ENCODE results near the gene WDR82. TPM values are rescaled to one million over a fixed set of nuclear protein-coding genes. Genes with fewer than 3 reads are reported as not detected.

The WDR82 gene
- total RNA-seq, 2 experiments from 2014 or later = 134 to 140 TPM

GRCh38 chr3:52216585-52217408, 61.7 kb downstream of the WDR82 start:
- POLR2A ChIA-PET = interaction anchor here (0.7 to 2.0 kb wide), 11 partner anchors 8 to 274 kb away, joined by 3 to 8 read pairs (median 5); partner anchors contain the start of genes ALAS1, PARP3, POC1A and RRP9
- peak overlapping the region; percentile 87 for H3K4me3 Mint-ChIP-seq
- H3K4me1 Mint-ChIP-seq = peaks cover 43% of the 10 kb centered on the region
- H3K36me3 Mint-ChIP-seq = peaks cover 36% of the 10 kb centered on the region
- ATAC-seq (ENCODE audit: low read depth) = peak; percentile 25
- peak overlapping the region; percentile 93 for H3K27ac Mint-ChIP-seq
- peak; percentile 41 for DNase-seq
- H3K9me3 Mint-ChIP-seq = no peaks in the 10 kb centered on the region
- H3K27me3 Mint-ChIP-seq = no peaks in the 10 kb centered on the region

- no peak for DNase-seq
- H3K27ac Mint-ChIP-seq = peak overlapping the region; percentile 72
- no peaks in the 10 kb centered on the region for H3K9me3 Mint-ChIP-seq
- H3K36me3 Mint-ChIP-seq = peaks cover 40% of the 10 kb centered on the region
- peaks cover 36% of the 10 kb centered on the region for H3K4me1 Mint-ChIP-seq
- POLR2A ChIA-PET = interaction anchor here (0.6 kb wide), 1 partner anchor 50 kb away, joined by 3 read pairs; no protein-coding TSS in a partner anchor
- no peak for ATAC-seq (ENCODE audit: low read depth)
- no peaks in the 10 kb centered on the region for H3K27me3 Mint-ChIP-seq
- H3K4me3 Mint-ChIP-seq = no peak overlapping the region
Measured at GRCh38 chr3:52215351-52215750, 63.1 kb downstream of the WDR82 start.

- Mint-ChIP-seq H3K4me1 (peaks cover 32% of the 10 kb centered on the region), H3K36me3 (peaks cover 49% of the 10 kb centered on the region), H3K4me3 (no peak overlapping the region), H3K27me3 (no peaks in the 10 kb centered on the region), H3K27ac (no peak overlapping the region), H3K9me3 (no peaks in the 10 kb centered on the region)
- DNase-seq (no peak), ATAC-seq (ENCODE audit: low read depth) (no peak)
- POLR2A ChIA-PET = no interaction called here
Measured at GRCh38 chr3:52213901-52214300, 64.5 kb downstream of the WDR82 start.

GRCh38 chr3:52213005-52213404, 65.4 kb downstream of the WDR82 start:
- Mint-ChIP-seq H3K4me1 (peaks cover 24% of the 10 kb centered on the region), H3K27me3 (no peaks in the 10 kb centered on the region), H3K9me3 (no peaks in the 10 kb centered on the region), H3K4me3 (no peak overlapping the region), H3K36me3 (peaks cover 52% of the 10 kb centered on the region), H3K27ac (no peak overlapping the region)
- DNase-seq = no peak
- POLR2A ChIA-PET = no interaction called here
- ATAC-seq (ENCODE audit: low read depth) = no peak

GRCh38 chr3:52211268-52211891, 67.1 kb downstream of the WDR82 start:
- H3K9me3 Mint-ChIP-seq = no peaks in the 10 kb centered on the region
- no peak for ATAC-seq (ENCODE audit: low read depth)
- no peak for DNase-seq
- POLR2A ChIA-PET = interaction anchor here (1.1 kb wide), 1 partner anchor 9 kb away, joined by 3 read pairs; no protein-coding TSS in a partner anchor
- H3K36me3 Mint-ChIP-seq = peaks cover 62% of the 10 kb centered on the region
- peaks cover 12% of the 10 kb centered on the region for H3K4me1 Mint-ChIP-seq
- H3K27ac Mint-ChIP-seq = no peak overlapping the region
- H3K27me3 Mint-ChIP-seq = no peaks in the 10 kb centered on the region
- H3K4me3 Mint-ChIP-seq = no peak overlapping the region

GRCh38 chr3:52210550-52211046, 67.9 kb downstream of the WDR82 start:
- DNase-seq (no peak), ATAC-seq (ENCODE audit: low read depth) (no peak)
- Mint-ChIP-seq H3K4me1 (peaks cover 12% of the 10 kb centered on the region), H3K9me3 (no peaks in the 10 kb centered on the region), H3K36me3 (peaks cover 64% of the 10 kb centered on the region), H3K27ac (no peak overlapping the region), H3K4me3 (no peak overlapping the region), H3K27me3 (no peaks in the 10 kb centered on the region)
- POLR2A ChIA-PET = no interaction called here

GRCh38 chr3:52210037-52210436, 68.4 kb downstream of the WDR82 start:
- ATAC-seq (ENCODE audit: low read depth) (no peak), DNase-seq (no peak)
- POLR2A ChIA-PET = interaction anchor here (1.0 kb wide), 1 partner anchor 8 kb away, joined by 5 read pairs; no protein-coding TSS in a partner anchor
- Mint-ChIP-seq H3K4me3 (no peak overlapping the region), H3K27ac (no peak overlapping the region), H3K4me1 (peaks cover 12% of the 10 kb centered on the region), H3K36me3 (peaks cover 63% of the 10 kb centered on the region), H3K9me3 (no peaks in the 10 kb centered on the region), H3K27me3 (no peaks in the 10 kb centered on the region)

GRCh38 chr3:52208556-52208955, 69.9 kb downstream of the WDR82 start:
- POLR2A ChIA-PET = interaction anchor here (0.8 to 1.1 kb wide), 2 partner anchors 9 to 213 kb away, joined by 3 read pairs; partner anchors contain the start of gene RPL29
- no peak for ATAC-seq (ENCODE audit: low read depth)
- peaks cover 22% of the 10 kb centered on the region for H3K4me1 Mint-ChIP-seq
- no peak overlapping the region for H3K4me3 Mint-ChIP-seq
- DNase-seq = no peak
- H3K27ac Mint-ChIP-seq = no peak overlapping the region
- no peaks in the 10 kb centered on the region for H3K9me3 Mint-ChIP-seq
- peaks cover 65% of the 10 kb centered on the region for H3K36me3 Mint-ChIP-seq
- H3K27me3 Mint-ChIP-seq = no peaks in the 10 kb centered on the region

GRCh38 chr3:52205727-52206372, 72.6 kb downstream of the WDR82 start:
- POLR2A ChIA-PET = interaction anchor here (1.1 to 1.4 kb wide), 2 partner anchors 9 to 11 kb away, joined by 3 read pairs; no protein-coding TSS in a partner anchor
- no peak for ATAC-seq (ENCODE audit: low read depth)
- H3K4me3 Mint-ChIP-seq = no peak overlapping the region

More at GRCh38 chr3:52205727-52206372, 72.6 kb downstream of the WDR82 start:
- Mint-ChIP-seq H3K36me3 (peaks cover 72% of the 10 kb centered on the region), H3K27ac (no peak overlapping the region), H3K9me3 (no peaks in the 10 kb centered on the region), H3K4me1 (peaks cover 35% of the 10 kb centered on the region), H3K27me3 (no peaks in the 10 kb centered on the region)
- DNase-seq = no peak

Small RNA genes within 50 kb of the gene (microRNA-seq; reads per million reads assigned to microRNA genes)
- gene MIR135A1 (not detected), gene MIRLET7G (442,242 reads per million, percentile 100 among the genes with 10 or more reads in this experiment)

Other genes with a start within 250 kb of the WDR82 start
- gene DUSP7, start 222.1 kb downstream of the WDR82 start, total RNA-seq = 10 to 100 TPM; 30.9 to 31.3 TPM
- gene POC1A, start 124.2 kb downstream of the WDR82 start, total RNA-seq = 10 to 100 TPM; 20.8 to 22.4 TPM
- gene ALAS1, start 80.5 kb downstream of the WDR82 start, total RNA-seq = 10 to 100 TPM; 46.9 to 50.1 TPM
- gene TLR9, start 53.0 kb downstream of the WDR82 start, total RNA-seq = 1 to 10 TPM; 1.6 to 2.0 TPM
- 100 to 1,000 TPM; 118 to 122 TPM for gene TWF2, start 39.5 kb downstream of the WDR82 start, total RNA-seq
- 100 to 1,000 TPM; 101 to 105 TPM for gene PPM1M, start 32.9 kb downstream of the WDR82 start, total RNA-seq
- gene GLYCTK, start 9.2 kb upstream of the WDR82 start, total RNA-seq = 10 to 100 TPM; 26.2 to 31.2 TPM
- 10 to 100 TPM; 28.5 to 30.0 TPM for gene DNAH1, start 37.7 kb upstream of the WDR82 start, total RNA-seq
- gene BAP1, start 131.4 kb upstream of the WDR82 start, total RNA-seq = 100 to 1,000 TPM in 1 of 2 experiments, 10 to 100 TPM in 1; 96.8 to 103 TPM
- gene PHF7, start 132.0 kb upstream of the WDR82 start, total RNA-seq = 10 to 100 TPM; 19.2 to 20.6 TPM
- under 1 TPM; 0.06 to 0.09 TPM for gene SEMA3G, start 166.5 kb upstream of the WDR82 start, total RNA-seq
- gene TNNC1, start 175.4 kb upstream of the WDR82 start, total RNA-seq = 1 to 10 TPM; 3.0 to 3.2 TPM
- 100 to 1,000 TPM; 124 to 125 TPM for gene NISCH, start 177.0 kb upstream of the WDR82 start, total RNA-seq
- gene STAB1, start 216.7 kb upstream of the WDR82 start, total RNA-seq = 10 to 100 TPM; 10.5 to 13.0 TPM